Measurements from ENCODE around the gene MAPK8IP2.

The MAPK8IP2 gene

GRCh38 chr22:50575426-50575941 is 25.1 kb upstream of the MAPK8IP2 start:
- no peak for DNase-seq (ENCODE audit: low read depth)

- no peak for DNase-seq (ENCODE audit: low read depth)
These were observed 24.5 kb upstream of the MAPK8IP2 start for GRCh38 chr22:50576070-50576469.

GRCh38 chr22:50576806-50577696 is 23.5 kb upstream of the MAPK8IP2 start:
- no peak for DNase-seq (ENCODE audit: low read depth)

- no peak for DNase-seq (ENCODE audit: low read depth)
These were observed 23.0 kb upstream of the MAPK8IP2 start for GRCh38 chr22:50577697-50577986.

- DNase-seq (ENCODE audit: low read depth): no peak
These were observed 22.4 kb upstream of the MAPK8IP2 start, which contains the start of gene CPT1B for GRCh38 chr22:50577987-50578775. Gene CPT1B, minus strand, starts transcription at chr22:50578427. Its CDS starts 512 bp downstream, at chr22:50577915.

- no peak for DNase-seq (ENCODE audit: low read depth)
These were observed 21.8 kb upstream of the MAPK8IP2 start for GRCh38 chr22:50578776-50579310.

GRCh38 chr22:50579752-50580151 is 20.8 kb upstream of the MAPK8IP2 start:
- no peak for DNase-seq (ENCODE audit: low read depth)

- no peak for DNase-seq (ENCODE audit: low read depth)
These were observed 19.3 kb upstream of the MAPK8IP2 start for GRCh38 chr22:50581031-50581949.

- DNase-seq (ENCODE audit: low read depth): no peak
These were observed 18.6 kb upstream of the MAPK8IP2 start for GRCh38 chr22:50581950-50582492.

GRCh38 chr22:50582493-50583293 is 17.9 kb upstream of the MAPK8IP2 start, which contains the start of gene CHKB:
Gene CHKB, minus strand, starts transcription at chr22:50582849. Its CDS starts 68 bp downstream, at chr22:50582781.
- peak; percentile 95 for DNase-seq (ENCODE audit: low read depth)

GRCh38 chr22:50583294-50583861 is 17.2 kb upstream of the MAPK8IP2 start:
- DNase-seq (ENCODE audit: low read depth): no peak

GRCh38 chr22:50584106-50585096 is 16.2 kb upstream of the MAPK8IP2 start:
- no peak for DNase-seq (ENCODE audit: low read depth)

GRCh38 chr22:50585238-50585637 is 15.4 kb upstream of the MAPK8IP2 start:
- no peak for DNase-seq (ENCODE audit: low read depth)

GRCh38 chr22:50585781-50586180 is 14.8 kb upstream of the MAPK8IP2 start:
- DNase-seq (ENCODE audit: low read depth): no peak

- DNase-seq (ENCODE audit: low read depth): no peak
These were observed 14.2 kb upstream of the MAPK8IP2 start for GRCh38 chr22:50586416-50586815.

GRCh38 chr22:50587407-50587806 is 13.2 kb upstream of the MAPK8IP2 start:
- DNase-seq (ENCODE audit: low read depth): no peak

- DNase-seq (ENCODE audit: low read depth): no peak
These were observed 5.4 kb upstream of the MAPK8IP2 start for GRCh38 chr22:50595189-50595588.

- DNase-seq (ENCODE audit: low read depth): no peak
These were observed 3.5 kb upstream of the MAPK8IP2 start for GRCh38 chr22:50597097-50597496.

All from stimulated activated CD8-positive, alpha-beta memory T cell treated with anti-CD3 and anti-CD28 coated beads, Interleukin-7, amount 100 ng/mL, for 24 hours (primary cell).